ENCODE measurements around the gene ANHX.
"Not testable (repeated sequence)": the region's sequence is repeated elsewhere in the genome, so short reads cannot be mapped to it uniquely, and the experiment has no call there.

The ANHX gene

DNA sequence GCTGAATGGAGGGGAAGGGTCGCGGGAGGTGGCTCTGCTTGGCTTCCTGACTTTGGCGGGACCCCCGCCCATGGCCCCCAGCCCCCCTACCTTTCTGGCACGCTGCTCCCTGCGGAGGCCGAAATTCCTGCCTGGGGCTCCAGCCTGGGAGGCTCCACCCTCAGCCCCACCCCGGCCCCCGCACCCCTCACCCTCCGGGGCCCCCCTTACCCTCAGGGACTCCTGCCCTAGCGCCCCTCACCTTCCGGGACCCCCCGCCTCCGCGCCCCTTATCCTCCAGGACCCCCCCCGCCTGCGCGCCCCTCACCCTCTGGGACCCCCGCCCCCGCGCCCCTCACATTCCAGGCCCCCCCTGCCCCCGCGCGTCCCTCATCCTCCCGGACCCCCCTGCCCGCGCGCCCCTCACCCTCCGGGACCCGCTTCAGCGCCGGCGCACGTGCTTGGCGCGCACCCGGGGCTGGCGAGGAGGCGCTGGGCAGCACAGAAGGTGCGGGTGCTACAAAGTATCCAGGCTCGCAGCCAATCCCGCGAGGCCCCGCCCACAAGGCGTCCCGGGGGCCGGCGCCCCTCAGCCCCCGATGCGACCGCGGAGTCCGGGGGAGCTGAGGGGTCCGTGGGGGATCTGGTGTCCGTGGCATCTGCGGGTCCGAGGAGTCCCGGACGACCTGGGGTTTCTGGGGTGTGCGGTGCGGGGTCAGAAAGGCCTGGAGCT, at the start of gene ANHX:
TSS of gene ANHX (minus strand) at position 477 of the 712 bp plus-strand sequence. CDS start 1,521 bp downstream, outside the sequence.
- DNase-seq (ENCODE audit: low read depth in 2 of 2, low spot score in 1 of 2) = no peak

- DNase-seq (ENCODE audit: low read depth in 2 of 2, low spot score in 1 of 2) = not testable (repeated sequence)
These were observed 29.0 kb upstream of the ANHX start for GRCh38 chr12:133264668-133265067.

DNA sequence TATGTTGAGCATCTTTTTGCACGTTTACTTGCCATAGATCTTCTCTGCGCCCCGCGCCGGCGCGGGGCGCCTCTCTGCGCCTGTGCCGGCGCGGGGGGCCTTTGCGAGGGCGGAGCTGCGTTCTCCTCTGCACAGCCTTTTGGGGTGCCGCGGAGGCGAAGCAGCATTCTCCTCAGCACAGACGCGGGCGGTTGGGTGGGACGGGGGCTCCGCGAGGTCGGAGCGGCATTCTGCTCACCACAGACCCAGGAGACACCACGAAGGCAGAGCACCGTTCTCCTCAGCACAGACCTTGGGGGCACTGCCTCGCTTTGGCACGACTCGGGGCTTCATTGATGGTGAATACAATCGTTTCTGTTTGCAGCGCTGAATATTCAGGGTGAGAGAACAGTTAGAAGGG, 28.5 kb upstream of the ANHX start:
- DNase-seq (ENCODE audit: low read depth in 2 of 2, low spot score in 1 of 2) = no peak

DNA sequence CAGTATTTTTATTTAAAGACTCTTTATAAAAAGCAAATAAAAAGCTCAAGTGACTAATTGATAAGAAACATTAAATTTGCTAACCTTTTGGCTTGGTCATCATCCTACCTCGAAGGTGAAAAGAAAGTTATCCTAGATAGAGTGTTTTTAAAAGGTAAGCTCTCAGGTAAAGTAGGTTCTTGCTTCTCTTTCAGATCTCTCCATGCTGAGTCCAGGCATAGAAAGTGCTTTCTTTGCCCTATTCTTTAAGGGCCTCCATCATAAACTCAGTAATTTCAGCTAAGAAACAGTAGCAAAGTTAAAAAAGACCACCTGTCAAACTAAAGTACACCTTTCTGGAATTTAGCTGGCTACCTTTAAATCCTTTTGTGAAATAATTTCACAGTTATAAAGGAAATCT, 20.6 kb upstream of the ANHX start:
- DNase-seq (ENCODE audit: low read depth in 2 of 2, low spot score in 1 of 2) = no peak

- not testable (repeated sequence) for DNase-seq (ENCODE audit: low read depth in 2 of 2, low spot score in 1 of 2)
These were observed 20.2 kb upstream of the ANHX start for GRCh38 chr12:133255833-133256232.

DNA sequence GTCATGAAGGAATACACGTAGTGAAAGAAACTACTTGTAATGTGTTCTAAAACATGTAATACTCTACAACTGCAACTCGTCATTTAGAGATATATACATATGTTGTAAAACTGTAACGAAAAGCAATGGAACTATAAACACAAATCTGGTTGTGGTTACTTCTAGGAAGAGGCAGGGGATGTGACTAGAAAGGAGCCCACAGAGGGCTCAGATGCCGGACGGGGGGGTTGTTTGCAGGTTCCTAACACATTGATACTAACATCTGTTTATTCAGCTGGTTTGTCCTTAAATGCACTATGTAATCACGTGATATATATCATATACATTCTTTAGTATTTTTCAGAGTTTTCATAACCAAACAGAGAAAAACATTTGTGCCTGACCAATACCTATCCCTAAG, 16.1 kb upstream of the ANHX start:
- DNase-seq (ENCODE audit: low read depth in 2 of 2, low spot score in 1 of 2) = no peak

- no peak for DNase-seq (ENCODE audit: low read depth in 2 of 2, low spot score in 1 of 2)
These were observed 879 bp upstream of the ANHX start for GRCh38 chr12:133236556-133236955.

- no peak for DNase-seq (ENCODE audit: low read depth in 2 of 2, low spot score in 1 of 2)
These were observed 467 bp upstream of the ANHX start for GRCh38 chr12:133236144-133236543.

DNA sequence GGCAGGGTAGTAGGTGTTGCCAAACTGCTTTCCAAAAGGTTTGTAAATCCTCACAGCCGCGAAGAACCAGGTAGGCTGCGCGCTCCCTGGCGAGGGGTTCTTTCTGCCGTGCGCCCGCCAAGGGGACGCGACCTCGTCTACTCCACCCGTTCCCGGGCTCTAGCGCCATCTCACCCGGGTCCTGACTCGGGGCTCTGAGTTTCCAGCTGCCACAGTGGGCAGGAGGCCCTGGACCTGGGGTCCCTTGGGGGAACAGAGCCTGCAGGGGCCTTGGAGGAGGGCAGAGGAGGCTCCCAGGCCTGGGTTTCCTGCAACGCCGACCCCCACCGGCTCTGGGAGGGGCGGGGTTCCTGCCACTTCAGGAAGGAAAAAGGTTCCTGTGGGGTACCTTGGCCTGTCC, 706 bp downstream of the ANHX start:
- no peak for DNase-seq (ENCODE audit: low read depth in 2 of 2, low spot score in 1 of 2)

- no peak for DNase-seq (ENCODE audit: low read depth in 2 of 2, low spot score in 1 of 2)
These were observed 1.6 kb downstream of the ANHX start for GRCh38 chr12:133233993-133234564.

- DNase-seq (ENCODE audit: low read depth in 2 of 2, low spot score in 1 of 2) = no peak
These were observed 2.7 kb downstream of the ANHX start for GRCh38 chr12:133233006-133233405.

DNA sequence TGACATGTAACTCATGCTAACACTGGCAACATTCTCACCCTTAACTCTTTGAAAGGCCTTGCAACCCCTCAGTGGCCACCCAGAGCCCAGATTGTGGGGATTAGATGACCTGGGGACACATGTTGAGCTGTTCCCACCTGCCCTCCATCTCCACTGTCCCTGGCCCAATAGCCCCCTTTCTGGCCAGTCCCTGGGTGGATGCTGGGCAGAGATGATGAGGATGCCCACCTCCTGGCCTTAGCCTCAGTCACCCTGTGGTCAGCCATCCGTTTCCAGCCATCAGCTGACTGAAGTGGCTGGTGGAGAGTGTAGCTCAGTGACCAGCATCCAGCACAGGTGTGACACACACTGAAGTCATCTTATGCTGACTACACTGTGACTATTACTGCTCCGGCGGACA, 4.7 kb downstream of the ANHX start:
- DNase-seq (ENCODE audit: low read depth in 2 of 2, low spot score in 1 of 2) = no peak

- no peak for DNase-seq (ENCODE audit: low read depth in 2 of 2, low spot score in 1 of 2)
These were observed 8.3 kb downstream of the ANHX start for GRCh38 chr12:133227281-133227852.

DNA sequence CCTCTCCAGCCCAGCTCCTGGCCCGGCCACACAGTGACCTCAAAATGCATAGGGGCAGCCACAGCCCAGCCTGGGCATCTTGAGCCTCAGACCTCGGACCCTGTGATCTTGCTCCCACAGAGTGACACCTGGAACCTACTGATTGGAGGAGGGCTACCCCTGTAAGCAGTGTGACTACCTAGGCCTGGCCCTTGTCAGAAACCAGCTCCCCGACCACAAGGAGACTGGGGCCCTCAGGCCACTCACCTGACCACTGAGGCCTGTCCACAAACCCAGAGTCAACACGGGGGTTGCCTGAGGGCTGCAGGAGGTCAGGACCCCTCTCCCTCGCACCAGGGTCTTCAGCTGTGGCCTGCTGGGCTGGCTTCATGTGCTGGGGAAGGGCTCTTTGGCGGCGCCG, 9.0 kb downstream of the ANHX start:
- no peak for DNase-seq (ENCODE audit: low read depth in 2 of 2, low spot score in 1 of 2)

DNA sequence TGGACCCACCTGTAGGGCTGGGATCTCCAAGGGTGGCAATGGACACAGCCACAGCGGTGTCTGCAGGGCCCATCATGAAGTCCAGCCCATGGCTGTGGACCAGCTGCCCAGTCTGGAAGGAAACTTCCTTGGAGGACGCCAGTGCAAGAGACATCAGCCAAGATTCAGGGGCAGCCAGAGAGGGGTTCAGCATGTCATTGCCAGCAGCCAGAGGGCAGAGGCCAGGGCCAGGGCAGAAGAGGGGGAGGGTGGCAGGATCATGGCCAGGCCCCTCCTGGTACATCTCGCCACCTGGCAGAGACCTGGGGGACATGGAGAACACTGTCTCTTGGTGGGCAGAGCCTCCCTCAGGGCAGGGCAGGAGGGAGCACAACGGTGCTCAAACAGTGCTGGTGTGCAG, 10.2 kb downstream of the ANHX start:
- DNase-seq (ENCODE audit: low read depth in 2 of 2, low spot score in 1 of 2) = no peak

DNA sequence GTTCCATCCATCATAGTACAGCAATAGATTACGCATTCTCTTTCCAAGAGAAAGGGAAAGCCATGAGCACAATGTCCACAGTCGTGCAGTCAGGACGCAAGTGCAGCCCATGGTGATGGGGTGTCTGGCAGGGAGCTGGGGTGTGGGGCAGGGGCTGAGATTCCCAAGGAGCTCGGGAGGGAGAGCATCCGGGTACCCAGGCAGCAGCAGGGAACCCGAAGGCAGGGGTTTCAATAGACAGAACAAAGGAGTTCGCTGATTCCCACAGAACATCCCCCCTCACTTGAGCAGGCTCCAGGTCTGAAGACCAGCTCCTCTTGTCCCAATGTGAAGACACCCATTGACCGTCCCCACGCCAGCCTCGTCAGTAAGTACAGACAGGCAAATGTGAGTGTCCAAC, 13.5 kb downstream of the ANHX start:
- DNase-seq (ENCODE audit: low read depth in 2 of 2, low spot score in 1 of 2) = no peak

- DNase-seq (ENCODE audit: low read depth in 2 of 2, low spot score in 1 of 2) = no peak
These were observed 14.4 kb downstream of the ANHX start for GRCh38 chr12:133221241-133221640.

DNA sequence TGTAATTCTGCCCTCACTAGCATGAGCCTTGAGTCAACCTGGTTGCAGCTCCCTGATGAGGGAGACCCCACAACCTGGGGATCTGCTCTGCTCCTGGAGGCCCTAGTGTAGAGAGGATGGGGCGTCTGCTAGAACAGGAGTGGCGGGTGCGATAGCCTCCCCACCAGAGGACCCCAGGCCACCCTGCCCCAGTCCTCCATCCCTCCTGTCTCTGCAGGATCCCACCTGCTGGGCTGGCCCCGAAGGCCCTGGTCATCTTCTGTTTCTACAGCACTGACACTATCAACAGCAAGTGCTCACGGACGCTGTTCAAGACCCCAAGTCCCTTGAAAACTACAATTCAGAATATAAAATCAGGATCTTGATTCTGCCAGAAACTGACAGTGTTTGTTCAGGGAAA, 15.2 kb downstream of the ANHX start:
- DNase-seq (ENCODE audit: low read depth in 2 of 2, low spot score in 1 of 2) = no peak

- DNase-seq (ENCODE audit: low read depth in 2 of 2, low spot score in 1 of 2) = no peak
These were observed 18.5 kb downstream of the ANHX start for GRCh38 chr12:133217219-133217618.

- no peak for DNase-seq (ENCODE audit: low read depth in 2 of 2, low spot score in 1 of 2)
These were observed 20.0 kb downstream of the ANHX start for GRCh38 chr12:133215724-133216123.

DNA sequence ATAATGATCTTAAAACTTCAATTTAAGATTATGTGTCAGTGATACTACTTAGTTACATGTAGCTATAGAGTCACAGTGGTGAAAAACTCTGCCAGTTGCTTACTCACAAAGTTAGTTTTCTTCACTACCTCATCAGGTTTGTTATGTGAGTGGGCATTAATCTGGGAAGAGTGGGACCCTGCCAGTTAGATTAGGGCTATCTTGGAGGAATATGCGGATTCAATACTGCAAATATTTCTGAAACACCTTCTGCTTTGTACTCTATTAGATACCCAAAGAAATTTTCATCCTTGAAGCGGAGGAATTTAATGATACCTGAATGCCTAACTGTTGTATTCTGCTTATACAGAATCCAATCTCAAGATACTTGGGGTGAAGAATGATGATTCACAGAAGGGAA, 29.3 kb downstream of the ANHX start:
- DNase-seq (ENCODE audit: low read depth in 2 of 2, low spot score in 1 of 2) = no peak

DNA sequence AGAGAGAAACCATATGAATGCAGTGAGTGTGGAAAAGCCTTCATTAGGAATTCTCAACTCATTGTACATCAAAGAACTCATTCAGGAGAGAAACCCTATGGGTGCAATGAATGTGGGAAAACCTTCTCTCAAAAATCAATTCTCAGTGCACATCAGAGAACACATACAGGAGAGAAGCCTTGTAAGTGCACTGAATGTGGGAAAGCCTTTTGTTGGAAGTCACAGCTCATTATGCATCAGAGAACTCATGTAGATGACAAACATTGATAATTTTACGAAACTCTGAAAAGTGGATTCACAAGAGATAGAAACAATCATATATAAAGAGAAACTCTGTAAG, 31.4 kb downstream of the ANHX start:
- DNase-seq (ENCODE audit: low read depth in 2 of 2, low spot score in 1 of 2) = no peak
